ENCODE measurements around the gene HTR3B.

- TF ChIP-seq CTCF (IDR thresholded peaks at IDR 0.05; ENCODE audit: low read depth, low read length, poor library complexity, severe bottlenecking) = no peak
- TF ChIP-seq EZH2phosphoT487 (IDR thresholded peaks at IDR 0.05; ENCODE audit: borderline replicate concordance, low read length) = no peak
These were observed 30.2 kb downstream of the HTR3B start for GRCh38 chr11:113934761-113935160.

Measured in DOHH2 (cell line).